Lung (tissue), 12 donors: ENCODE results near the gene CAPN5. TPM values are rescaled to one million over a fixed set of nuclear protein-coding genes. Genes with fewer than 3 reads are reported as not detected.
"Not testable (repeated sequence)": the region's sequence is repeated elsewhere in the genome, so short reads cannot be mapped to it uniquely, and the experiment has no call there.

Experiments
- ATAC-seq: fragments of 200-7000 bp; cut with Tn5 transposase; one replicate; pipeline ENCODE4 v1.9.1; 2020; ENCODE audit warnings: moderate number of reproducible peaks; ENCODE audit not compliant: insufficient read depth, low FRiP score
- DNase-seq, 3 donors: peaks; one replicate each; pipeline ENCODE4 v3.0.0-alpha.2; 2013 to 2017
- H3K27ac ChIP-seq, 2 donors: one replicate each; pipeline ENCODE4 v1.5.1; 2013; ENCODE audit warnings: mild to moderate bottlenecking in 2 of 2, moderate library complexity in 2 of 2, control low read depth in 1 of 2, inconsistent platforms in 1 of 2, low read depth in 1 of 2, low read length in 1 of 2
- H3K27me3 ChIP-seq, 3 donors: one replicate each; pipeline ENCODE4 v1.5.1; 2013; ENCODE audit warnings: low read length in 2 of 3; ENCODE audit not compliant: control insufficient read depth in 3 of 3, insufficient read depth in 3 of 3
- H3K36me3 ChIP-seq, 4 donors: one replicate each; pipeline ENCODE4 v1.5.1; 2013; ENCODE audit warnings: low read length in 4 of 4, mild to moderate bottlenecking in 1 of 4, moderate library complexity in 1 of 4; ENCODE audit not compliant: control insufficient read depth in 4 of 4, insufficient read depth in 4 of 4
- H3K4me1 ChIP-seq, 5 donors: one replicate each; pipeline ENCODE4 v1.5.1; 2013; ENCODE audit warnings: low read length in 5 of 5, mild to moderate bottlenecking in 2 of 5, moderate library complexity in 1 of 5; ENCODE audit not compliant: control insufficient read depth in 5 of 5, insufficient read depth in 5 of 5
- H3K4me3 ChIP-seq: one replicate; pipeline ENCODE4 v1.5.1; 2013; ENCODE audit warnings: mild to moderate bottlenecking, control low read depth, moderate library complexity
- H3K9ac ChIP-seq, 2 donors: one replicate each; pipeline ENCODE4 v1.5.1; 2013; ENCODE audit warnings: low read length in 2 of 2, control low read depth in 1 of 2; ENCODE audit not compliant: insufficient read depth in 1 of 2
- H3K9me3 ChIP-seq, 4 donors: one replicate each; pipeline ENCODE4 v1.5.1; 2013; ENCODE audit warnings: low read length in 3 of 4, mild to moderate bottlenecking in 1 of 4, moderate library complexity in 1 of 4; ENCODE audit not compliant: control insufficient read depth in 4 of 4, insufficient read depth in 3 of 4
- WGBS, 2 donors: extraction: QIAGEN DNeasy Blood & Tissue Kit; methylation state at CpG; one replicate each; pipeline ENCODE4 v1.1.7; 2013; 5-methylcytosine and 5-hydroxymethylcytosine counted together
- polyA plus RNA-seq, 2 donors: library from polyadenylated mRNA; stranded (reverse); fragments of 200-250 nt; gene quantifications; one replicate each; pipeline ENCODE4 v1.2.1, GENCODE V29; 2013
- total RNA-seq, 2 donors: library from RNA; depleted of rRNA in 1 of 2; stranded (reverse); fragments of >200 nt in 1 of 2; gene quantifications; one replicate each; pipeline ENCODE4 v1.2.1, GENCODE V29; 2014 to 2021
- TF ChIP-seq, protein P1 (sequence below): IDR thresholded peaks from 2 replicates; pipeline ENCODE4 v1.5.1; 2012; ENCODE audit warnings: mild to moderate bottlenecking; ENCODE audit errors: control extremely low read depth, extremely low read depth
- donor health status: control.
- donor health status: control.
- donor health status: Bipolar disorder and iron deficiency.
- donor health status: healthy.
- donor health status: DM: yes; HTN: yes; CAD: no.

The CAPN5 gene
- total and polyA plus RNA-seq, 4 donors, result 3.0 to 16.1 (median 9.4) TPM

DNA sequence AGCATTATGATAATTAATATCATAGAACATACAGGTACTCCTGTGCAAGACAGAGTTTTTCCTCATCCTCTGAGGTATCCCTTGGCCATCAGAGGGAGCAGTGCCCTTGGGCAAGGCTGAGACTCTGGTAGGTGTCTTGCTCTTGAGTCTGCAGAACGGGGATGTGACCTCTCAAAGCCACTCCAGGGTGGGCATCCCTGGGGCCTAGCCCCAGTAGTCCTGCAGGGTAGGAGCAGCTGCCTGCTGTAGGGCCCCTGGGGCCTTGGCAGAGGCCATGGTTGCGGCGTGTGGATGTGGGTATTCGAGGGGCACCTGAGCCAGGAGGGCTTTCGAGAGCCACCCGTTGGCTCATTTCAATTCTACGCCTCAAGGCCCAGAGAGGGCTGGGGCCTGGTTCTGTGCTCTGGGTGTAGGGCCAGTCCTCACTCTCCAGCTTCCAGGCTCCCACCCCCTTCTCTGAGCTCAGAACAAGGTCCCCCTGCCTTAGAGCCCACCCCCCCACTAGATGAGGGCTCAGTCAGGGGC is 28.1 kb downstream of the CAPN5 start:
- H3K9me3 ChIP-seq, result no peaks in the 10 kb centered on the region
- ATAC-seq (no peak), DNase-seq (no peak)
- WGBS, 2 donors, result 93 to 95% methylated on average over 7 of the region's 7 CpGs
- H3K9ac ChIP-seq, result no peak overlapping the region
- H3K4me1 ChIP-seq, result no peaks in the 10 kb centered on the region
- no peaks in the 10 kb centered on the region for H3K27me3 ChIP-seq
- no peak overlapping the region for H3K4me3 ChIP-seq
- TF ChIP-seq, protein P1, sequence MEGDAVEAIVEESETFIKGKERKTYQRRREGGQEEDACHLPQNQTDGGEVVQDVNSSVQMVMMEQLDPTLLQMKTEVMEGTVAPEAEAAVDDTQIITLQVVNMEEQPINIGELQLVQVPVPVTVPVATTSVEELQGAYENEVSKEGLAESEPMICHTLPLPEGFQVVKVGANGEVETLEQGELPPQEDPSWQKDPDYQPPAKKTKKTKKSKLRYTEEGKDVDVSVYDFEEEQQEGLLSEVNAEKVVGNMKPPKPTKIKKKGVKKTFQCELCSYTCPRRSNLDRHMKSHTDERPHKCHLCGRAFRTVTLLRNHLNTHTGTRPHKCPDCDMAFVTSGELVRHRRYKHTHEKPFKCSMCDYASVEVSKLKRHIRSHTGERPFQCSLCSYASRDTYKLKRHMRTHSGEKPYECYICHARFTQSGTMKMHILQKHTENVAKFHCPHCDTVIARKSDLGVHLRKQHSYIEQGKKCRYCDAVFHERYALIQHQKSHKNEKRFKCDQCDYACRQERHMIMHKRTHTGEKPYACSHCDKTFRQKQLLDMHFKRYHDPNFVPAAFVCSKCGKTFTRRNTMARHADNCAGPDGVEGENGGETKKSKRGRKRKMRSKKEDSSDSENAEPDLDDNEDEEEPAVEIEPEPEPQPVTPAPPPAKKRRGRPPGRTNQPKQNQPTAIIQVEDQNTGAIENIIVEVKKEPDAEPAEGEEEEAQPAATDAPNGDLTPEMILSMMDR, result no peak
- H3K36me3 ChIP-seq, result peaks cover 0 to 5% (median 0%) of the 10 kb centered on the region in 4 donors
- H3K27ac ChIP-seq, result no peak overlapping the region

DNA sequence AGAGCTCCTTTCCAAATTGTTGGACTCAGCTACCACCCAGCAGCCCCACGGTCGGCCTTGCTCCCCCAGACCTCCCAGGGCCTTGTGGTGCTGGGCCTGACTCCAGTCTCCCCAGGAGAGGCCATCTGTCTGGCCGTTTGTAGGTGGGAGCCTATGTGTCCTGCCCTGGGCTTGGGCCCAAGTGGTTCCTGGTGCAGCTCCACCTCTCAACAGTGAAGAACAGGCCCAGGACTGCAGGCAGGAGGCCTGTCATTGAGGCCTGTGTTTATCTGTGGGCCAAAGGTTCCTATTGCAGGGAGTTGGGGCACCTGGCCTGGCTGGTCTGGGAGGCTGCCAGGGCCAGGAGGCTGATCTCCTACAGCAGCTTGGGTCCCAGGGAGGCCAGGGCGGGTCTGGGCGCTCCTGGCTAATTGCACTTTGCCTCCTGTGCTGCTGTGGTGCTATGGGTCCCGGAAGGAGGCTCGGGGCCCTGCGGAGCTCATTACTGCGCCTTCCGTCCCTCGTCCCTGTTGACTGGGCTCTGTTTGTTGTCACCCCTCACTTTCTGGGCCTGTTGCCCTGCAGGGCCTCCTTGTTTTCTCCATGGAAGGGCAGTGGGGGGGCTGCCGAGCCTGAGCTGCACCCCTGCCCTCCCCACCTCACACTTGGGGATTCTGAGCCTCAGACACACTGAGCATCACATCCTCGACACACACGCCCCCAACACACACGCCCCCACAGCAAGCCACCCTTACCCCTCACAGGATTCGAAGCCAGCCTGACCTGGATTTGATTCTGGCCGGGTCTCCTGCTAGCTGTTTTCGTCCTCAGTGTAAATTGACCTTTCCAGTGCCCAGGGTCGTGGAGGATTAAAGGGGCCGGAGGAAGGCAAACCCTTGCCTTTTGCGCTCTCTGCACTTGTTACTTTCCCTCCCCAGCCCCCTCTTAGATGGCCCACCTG is 29.1 kb downstream of the CAPN5 start:
- Histone ChIP-seq H3K9me3 (no peaks in the 10 kb centered on the region), H3K9ac (no peak overlapping the region), H3K27ac (no peak overlapping the region), H3K27me3 (no peaks in the 10 kb centered on the region), H3K36me3 (peaks cover 0 to 5% (median 0%) of the 10 kb centered on the region in 4 donors), H3K4me3 (no peak overlapping the region), H3K4me1 (no peaks in the 10 kb centered on the region)
- WGBS, 2 donors, result 92 to 95% methylated on average over 21 of the region's 21 CpGs
- no peak for DNase-seq
- TF ChIP-seq, protein P1, result no peak
- no peak for ATAC-seq

DNA sequence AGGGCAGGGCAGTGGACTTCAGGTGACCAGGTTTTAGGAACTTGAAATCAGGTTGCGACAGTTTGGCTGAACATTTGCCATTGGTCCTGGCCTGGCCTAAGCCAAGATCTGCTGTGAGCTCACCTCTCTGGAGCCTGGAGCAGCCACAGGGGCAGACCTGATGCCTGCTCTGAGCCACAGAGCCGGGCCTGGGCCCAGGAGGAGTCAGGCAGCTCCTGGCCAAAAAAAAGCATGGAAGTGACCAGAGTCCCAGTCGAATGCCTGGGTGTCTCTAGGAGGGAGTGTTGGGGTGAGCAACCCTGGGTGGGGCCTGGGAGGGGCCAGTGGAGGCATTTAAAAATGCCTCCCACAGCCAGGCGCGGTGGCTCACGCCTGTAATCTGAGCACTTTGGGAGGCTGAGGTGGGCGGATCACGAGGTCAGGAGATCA is 29.8 kb downstream of the CAPN5 start:
- H3K36me3 ChIP-seq, result peaks cover 0 to 5% (median 0%) of the 10 kb centered on the region in 4 donors
- no peak overlapping the region for H3K4me3 ChIP-seq
- DNase-seq (no peak), ATAC-seq (no peak)
- no peaks in the 10 kb centered on the region for H3K27me3 ChIP-seq
- H3K9ac ChIP-seq, result no peak overlapping the region
- TF ChIP-seq, protein P1, result no peak
- H3K9me3 ChIP-seq, result no peaks in the 10 kb centered on the region
- H3K27ac ChIP-seq, result no peak overlapping the region
- 95 to 97% methylated on average over 8 of the region's 8 CpGs for WGBS, 2 donors
- no peaks in the 10 kb centered on the region for H3K4me1 ChIP-seq

DNA sequence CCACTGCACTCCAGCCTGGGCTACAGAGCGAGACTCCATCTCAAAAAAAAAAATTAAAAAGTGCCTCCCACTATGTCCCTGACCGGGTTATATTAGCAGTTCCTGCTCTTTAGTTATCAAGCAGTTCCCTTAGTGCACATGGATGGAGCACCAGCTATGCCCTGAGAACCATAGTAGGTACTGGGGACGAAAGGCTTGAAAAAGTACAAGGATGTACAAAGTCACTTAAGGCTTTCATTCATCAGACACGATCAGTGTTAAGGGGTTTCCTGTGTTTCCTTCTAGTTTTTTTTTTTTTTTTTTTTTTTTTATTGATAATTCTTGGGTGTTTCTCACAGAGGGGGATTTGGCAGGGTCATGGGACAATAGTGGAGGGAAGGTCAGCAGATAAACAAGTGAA is 30.4 kb downstream of the CAPN5 start:
- DNase-seq, H3K9ac ChIP-seq, H3K9me3 ChIP-seq, H3K4me1 ChIP-seq, H3K27ac ChIP-seq, H3K4me3 ChIP-seq, H3K36me3 ChIP-seq, ATAC-seq, H3K27me3 ChIP-seq: not testable (repeated sequence)
- WGBS, 2 donors, result 76 to 81% methylated on average over 4 of the region's 4 CpGs
